Fibroblast of peridontal ligament (primary cell): ENCODE results near the gene HNRNPA1L2.
A peak's percentile ranks its signal among the peaks of the same experiment; 100 is the strongest.
"Not testable (repeated sequence)": the region's sequence is repeated elsewhere in the genome, so short reads cannot be mapped to it uniquely, and the experiment has no call there.

Source experiments
- DNase-seq: peaks from one replicate; pipeline ENCODE4 v3.0.0-alpha.2; 2010; ENCODE audit errors: extremely low read depth

HNRNPA1L2 gene

GRCh38 chr13:52642131-52642530, at the start of gene HNRNPA1L2:
Gene HNRNPA1L2, plus strand, starts transcription at chr13:52642431. Its CDS starts 62 bp downstream, at chr13:52642493.
- no peak for DNase-seq

DNA sequence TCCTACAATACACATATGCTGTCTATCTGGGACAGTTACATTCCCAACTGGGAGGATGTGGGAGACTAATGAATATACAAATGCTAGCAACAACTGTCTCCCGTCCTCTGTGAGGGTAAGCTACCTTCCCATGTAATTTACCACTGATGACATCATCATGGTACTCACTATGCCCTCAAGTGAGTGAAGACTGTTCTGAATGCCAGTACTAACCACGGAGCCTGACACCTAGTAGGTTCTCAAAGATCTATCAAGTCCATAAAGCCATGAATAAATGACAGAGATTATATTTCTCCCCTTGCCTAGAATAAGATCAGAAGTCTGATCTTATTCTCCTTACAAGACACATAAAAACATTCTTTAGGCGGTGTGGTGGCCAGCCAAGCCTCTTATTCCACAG, 49.1 kb upstream of the HNRNPA1L2 start:
- not testable (repeated sequence) for DNase-seq

GRCh38 chr13:52593812-52594211, 48.4 kb upstream of the HNRNPA1L2 start:
- DNase-seq, result not testable (repeated sequence)

DNA sequence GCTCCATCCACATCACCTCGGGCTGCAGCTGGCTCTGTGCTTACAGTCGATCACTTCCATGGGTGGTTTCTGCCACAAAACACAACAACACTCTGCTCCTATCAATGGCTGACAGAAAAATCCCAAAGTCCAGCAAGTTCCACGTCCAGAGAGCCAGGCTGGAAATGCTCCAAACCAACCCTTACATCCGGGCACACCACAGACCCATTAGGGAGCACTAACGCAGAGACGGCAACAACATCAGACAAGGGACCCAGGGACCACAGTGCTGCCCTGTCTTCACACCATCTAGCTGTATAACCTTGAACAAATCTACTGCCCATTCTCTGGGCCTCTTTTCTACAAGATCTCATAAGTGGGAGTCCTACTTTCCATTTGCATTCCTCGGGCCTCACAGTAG, 47.9 kb upstream of the HNRNPA1L2 start:
- not testable (repeated sequence) for DNase-seq

DNA sequence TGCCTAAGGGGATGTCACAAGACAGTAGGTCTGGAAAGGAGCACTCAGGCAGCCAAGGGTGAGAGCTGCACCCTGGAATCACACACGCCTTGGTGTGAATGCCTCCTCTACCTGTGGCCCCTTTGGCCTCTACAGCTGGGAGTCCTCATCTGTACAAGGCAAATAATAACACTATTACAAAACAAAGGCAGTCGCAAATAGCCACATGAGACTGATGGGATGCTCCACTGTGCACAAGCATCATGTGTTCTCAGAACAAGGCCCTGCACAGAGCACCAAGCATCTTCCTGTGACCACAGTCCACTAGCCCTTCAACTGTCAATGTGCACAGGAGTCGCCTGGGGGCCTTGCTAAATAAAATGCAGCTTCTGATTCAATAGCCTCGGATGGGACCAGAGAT, 44.6 kb upstream of the HNRNPA1L2 start:
- DNase-seq, result no peak

- DNase-seq, result peak; percentile 64
These were observed 43.0 kb upstream of the HNRNPA1L2 start for GRCh38 chr13:52599037-52599847.

GRCh38 chr13:52599848-52600603, 42.2 kb upstream of the HNRNPA1L2 start:
- no peak for DNase-seq

GRCh38 chr13:52600666-52601065, 41.6 kb upstream of the HNRNPA1L2 start:
- peak; percentile 37 for DNase-seq

DNA sequence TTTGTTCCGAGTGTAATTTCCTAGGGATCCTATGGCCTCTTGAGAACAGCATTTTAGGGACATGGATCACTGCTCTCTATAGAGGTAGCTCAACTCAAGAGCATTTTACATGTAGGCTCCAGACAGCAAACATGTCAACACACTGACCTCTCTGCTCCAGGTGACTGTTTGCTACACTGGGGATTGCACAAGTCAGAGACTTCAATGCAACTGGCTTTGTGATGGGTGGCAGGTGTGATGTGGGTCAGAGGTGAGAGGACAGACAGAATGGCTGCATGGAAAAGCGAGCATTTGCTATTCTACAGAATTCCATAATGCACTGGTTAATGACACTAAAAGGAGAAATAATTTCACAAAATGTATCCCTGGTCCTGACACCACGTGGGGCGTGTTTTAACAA, 38.9 kb upstream of the HNRNPA1L2 start:
- not testable (repeated sequence) for DNase-seq

DNA sequence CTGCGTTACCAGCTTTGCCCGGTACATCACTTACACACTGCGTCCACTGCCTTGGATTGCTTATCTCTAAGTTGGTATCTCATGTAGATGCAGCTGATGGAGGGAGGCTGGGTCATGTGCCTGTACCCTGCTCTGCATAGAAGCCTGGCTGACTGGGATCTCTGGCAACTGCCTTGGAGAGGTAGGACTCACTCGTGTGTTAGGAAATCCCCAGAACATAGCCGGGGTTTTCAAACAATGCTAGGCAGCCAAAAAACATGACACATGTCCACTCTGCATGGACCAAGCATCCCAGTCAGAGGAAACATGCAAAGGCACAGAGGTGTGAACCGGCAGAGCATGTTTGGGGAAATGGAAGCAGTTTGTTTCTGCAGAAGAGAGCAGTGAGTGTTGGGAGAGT, 36.1 kb upstream of the HNRNPA1L2 start:
- DNase-seq, result not testable (repeated sequence)

GRCh38 chr13:52606795-52607194, 35.4 kb upstream of the HNRNPA1L2 start:
- DNase-seq, result peak; percentile 21

DNA sequence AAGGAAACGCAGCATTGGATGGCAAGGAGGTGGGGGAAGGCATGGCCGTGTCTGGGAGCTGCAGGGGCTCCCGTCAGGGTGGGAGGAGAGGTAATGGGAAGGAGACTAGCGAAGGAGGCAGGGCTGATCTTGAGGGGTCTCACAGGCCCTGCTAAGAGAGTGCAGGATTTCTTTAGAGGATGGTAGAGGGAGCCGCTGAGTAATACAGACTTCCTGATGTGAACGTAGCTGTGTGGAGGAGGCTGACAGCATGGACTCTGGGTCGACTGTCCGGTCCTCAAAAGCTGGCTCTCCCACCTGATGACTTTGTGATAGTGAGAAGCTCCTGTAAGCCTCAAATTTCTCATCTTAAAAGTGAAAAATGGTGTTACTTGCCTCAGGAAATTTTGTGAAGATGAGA, 34.0 kb upstream of the HNRNPA1L2 start:
- DNase-seq, result not testable (repeated sequence)

GRCh38 chr13:52609013-52609606, 33.1 kb upstream of the HNRNPA1L2 start:
- peak; percentile 58 for DNase-seq

DNA sequence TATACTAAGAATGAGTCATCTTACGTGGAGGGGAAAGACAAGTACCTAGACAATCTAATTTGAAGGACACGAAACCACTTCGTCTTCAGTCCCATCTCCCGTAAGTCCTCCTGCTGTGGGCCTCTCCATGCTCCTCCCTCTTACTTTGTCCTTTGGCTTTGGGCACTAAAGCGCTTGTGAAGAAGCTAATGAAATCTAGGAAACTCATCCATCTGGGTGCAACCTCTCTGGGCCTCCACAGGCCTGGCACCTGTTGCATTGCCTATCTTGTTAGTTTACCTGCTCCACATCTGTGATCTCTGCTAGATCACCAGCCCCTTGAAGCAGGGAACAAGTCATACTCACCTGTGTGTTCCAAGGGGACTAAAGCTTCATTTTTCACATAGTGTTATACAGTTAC, 32.1 kb upstream of the HNRNPA1L2 start:
- DNase-seq, result not testable (repeated sequence)

DNA sequence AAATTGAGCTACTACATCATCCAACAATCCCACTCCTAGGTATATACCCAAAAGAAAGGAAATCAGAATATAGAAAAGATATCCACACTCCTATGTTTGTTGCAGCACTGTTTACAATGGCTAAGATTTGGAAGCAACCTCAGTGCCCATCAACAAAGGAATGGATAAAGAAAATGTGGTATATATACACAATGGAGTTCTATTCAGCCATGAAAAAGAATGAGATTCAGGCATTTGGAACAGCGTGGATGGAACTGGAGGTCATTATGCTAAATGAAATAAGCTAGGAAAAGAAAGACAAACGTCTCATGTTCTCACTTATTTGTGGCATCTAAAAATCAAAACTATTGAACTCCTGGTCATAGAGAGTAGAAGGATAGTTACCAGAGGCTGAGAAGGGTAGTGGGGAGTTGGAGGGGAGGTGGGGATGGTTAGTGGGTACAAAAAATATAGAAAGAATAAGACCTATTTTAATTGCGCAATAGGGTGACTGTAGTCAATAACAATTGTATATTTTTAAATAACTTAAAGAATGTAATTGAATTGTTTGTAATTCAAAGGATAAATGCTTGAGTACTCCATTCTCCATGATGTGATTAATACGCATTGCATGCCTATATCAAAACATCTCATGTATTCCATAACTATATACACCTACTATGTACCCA, 27.0 kb upstream of the HNRNPA1L2 start:
- DNase-seq, result no peak

DNA sequence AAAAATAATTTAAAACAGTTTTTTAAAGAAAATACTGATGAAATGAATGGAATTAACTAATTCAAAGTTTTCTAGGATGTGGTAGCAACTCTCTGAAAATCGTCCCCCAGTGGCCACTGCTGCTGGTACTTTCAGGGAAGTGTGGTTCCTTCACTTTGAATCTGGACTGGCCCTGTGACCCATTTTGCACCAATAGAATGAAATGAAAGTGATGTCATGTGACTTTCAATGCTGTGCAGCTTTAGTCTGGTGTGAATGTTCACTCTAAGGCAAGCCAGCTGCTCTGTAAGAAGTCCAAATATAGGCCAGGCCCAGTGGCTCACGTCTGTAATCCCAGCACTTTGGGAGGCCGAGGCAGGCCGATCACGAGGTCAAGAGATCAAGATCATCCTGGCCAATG, 26.4 kb upstream of the HNRNPA1L2 start:
- DNase-seq, result no peak

DNA sequence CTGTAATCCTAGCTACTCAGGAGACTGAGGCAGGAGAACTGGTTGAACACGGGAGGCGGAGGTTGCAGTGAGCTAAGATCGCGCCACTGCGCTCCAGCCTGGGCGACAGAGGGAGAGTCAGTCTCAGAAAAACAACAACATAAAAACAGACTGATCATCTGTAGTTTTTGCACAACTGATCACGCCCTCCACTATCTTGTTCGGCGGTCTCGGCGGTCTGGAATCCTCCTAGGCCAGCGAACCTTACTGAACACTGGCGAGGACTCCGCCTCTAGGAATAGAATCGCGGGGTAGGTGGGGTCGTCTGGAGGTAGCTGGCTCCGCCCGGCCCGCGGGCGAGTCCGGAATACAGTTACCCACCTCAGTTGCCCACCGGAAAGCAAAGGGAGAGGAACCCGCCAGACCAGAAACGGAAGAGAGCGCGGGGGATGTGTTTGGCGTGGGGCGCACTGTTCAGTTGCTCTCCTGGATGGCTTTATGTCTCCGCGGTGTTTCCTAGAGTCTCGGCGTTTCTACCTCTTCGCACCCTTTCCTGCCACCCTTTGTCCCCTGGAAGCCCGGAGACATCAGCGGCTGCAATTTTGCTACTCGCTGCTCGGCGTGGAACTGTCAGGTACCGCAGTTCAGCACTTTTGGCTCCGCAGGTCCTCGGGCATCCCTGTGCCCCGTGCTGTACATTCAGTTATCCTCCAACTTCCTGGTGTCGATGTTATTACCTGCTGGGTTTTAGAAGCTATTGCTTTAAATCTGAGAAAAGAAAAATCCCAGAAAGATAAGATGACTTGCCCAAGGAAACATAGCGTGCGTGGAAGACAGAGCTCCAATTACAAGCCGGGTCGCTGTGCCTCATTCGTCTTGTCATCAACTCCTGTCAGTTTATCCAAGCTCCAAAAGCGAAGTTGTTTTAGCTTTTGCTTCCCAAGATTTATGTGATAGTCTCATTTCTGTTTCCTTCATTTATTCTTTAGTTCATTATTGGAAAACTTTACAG, 24.9 kb upstream of the HNRNPA1L2 start:
- DNase-seq, result peak; percentile 78

GRCh38 chr13:52631083-52631690, 11.0 kb upstream of the HNRNPA1L2 start:
- DNase-seq, result not testable (repeated sequence)

- DNase-seq, result no peak
These were observed 3.4 kb upstream of the HNRNPA1L2 start for GRCh38 chr13:52638666-52639328.

GRCh38 chr13:52644108-52644507, 1.9 kb downstream of the HNRNPA1L2 start:
- peak; percentile 69 for DNase-seq
